ENCODE data around the gene MCCC1.
"Not testable (repeated sequence)": the region's sequence is repeated elsewhere in the genome, so short reads cannot be mapped to it uniquely, and the experiment has no call there.

The MCCC1 gene

GRCh38 chr3:183117056-183117455, 17.8 kb upstream of the MCCC1 start:
- Histone ChIP-seq H3K9me3 (ENCODE audit: low read length) (no peaks in the 10 kb centered on the region), H3K4me3 (ENCODE audit: low read length) (no peak overlapping the region), H3K27me3 (ENCODE audit: insufficient read depth, low read length) (peaks cover 13% of the 10 kb centered on the region), H3K4me1 (ENCODE audit: insufficient read depth, low read length) (peaks cover 3% of the 10 kb centered on the region), H2AFZ (ENCODE audit: low read depth, low read length) (no peak overlapping the region), H3K36me3 (ENCODE audit: insufficient read depth, low read length) (no peaks in the 10 kb centered on the region)

- H3K27me3 ChIP-seq (ENCODE audit: insufficient read depth, low read length): peaks cover 13% of the 10 kb centered on the region
- H3K36me3 ChIP-seq (ENCODE audit: insufficient read depth, low read length): no peaks in the 10 kb centered on the region
- no peaks in the 10 kb centered on the region for H3K9me3 ChIP-seq (ENCODE audit: low read length)
- peak overlapping the region; percentile 50 for H3K4me3 ChIP-seq (ENCODE audit: low read length)
- peak overlapping the region; percentile 74 for H2AFZ ChIP-seq (ENCODE audit: low read depth, low read length)
- H3K4me1 ChIP-seq (ENCODE audit: insufficient read depth, low read length): peaks cover 3% of the 10 kb centered on the region
Observed at GRCh38 chr3:183116025-183116614, 16.8 kb upstream of the MCCC1 start.

GRCh38 chr3:183114384-183115178, 15.3 kb upstream of the MCCC1 start:
- no peaks in the 10 kb centered on the region for H3K36me3 ChIP-seq (ENCODE audit: insufficient read depth, low read length)
- H2AFZ ChIP-seq (ENCODE audit: low read depth, low read length): no peak overlapping the region
- peaks cover 3% of the 10 kb centered on the region for H3K4me1 ChIP-seq (ENCODE audit: insufficient read depth, low read length)
- H3K27me3 ChIP-seq (ENCODE audit: insufficient read depth, low read length): peaks cover 13% of the 10 kb centered on the region
- no peak overlapping the region for H3K4me3 ChIP-seq (ENCODE audit: low read length)
- H3K9me3 ChIP-seq (ENCODE audit: low read length): no peaks in the 10 kb centered on the region

- not testable (repeated sequence) for H3K4me3 ChIP-seq (ENCODE audit: low read length); H2AFZ ChIP-seq (ENCODE audit: low read depth, low read length); H3K36me3 ChIP-seq (ENCODE audit: insufficient read depth, low read length); H3K4me1 ChIP-seq (ENCODE audit: insufficient read depth, low read length); H3K27me3 ChIP-seq (ENCODE audit: insufficient read depth, low read length); H3K9me3 ChIP-seq (ENCODE audit: low read length)
Observed at GRCh38 chr3:183109847-183110246, 10.6 kb upstream of the MCCC1 start.

- Histone ChIP-seq H3K36me3 (ENCODE audit: insufficient read depth, low read length) (no peaks in the 10 kb centered on the region), H3K9me3 (ENCODE audit: low read length) (no peaks in the 10 kb centered on the region), H2AFZ (ENCODE audit: low read depth, low read length) (no peak overlapping the region), H3K4me1 (ENCODE audit: insufficient read depth, low read length) (no peaks in the 10 kb centered on the region), H3K4me3 (ENCODE audit: low read length) (no peak overlapping the region), H3K27me3 (ENCODE audit: insufficient read depth, low read length) (no peaks in the 10 kb centered on the region)
Observed at GRCh38 chr3:183108470-183108869, 9.2 kb upstream of the MCCC1 start.

GRCh38 chr3:183108001-183108449, 8.7 kb upstream of the MCCC1 start:
- Histone ChIP-seq H3K4me1 (ENCODE audit: insufficient read depth, low read length) (no peaks in the 10 kb centered on the region), H2AFZ (ENCODE audit: low read depth, low read length) (no peak overlapping the region), H3K36me3 (ENCODE audit: insufficient read depth, low read length) (no peaks in the 10 kb centered on the region), H3K27me3 (ENCODE audit: insufficient read depth, low read length) (no peaks in the 10 kb centered on the region), H3K9me3 (ENCODE audit: low read length) (no peaks in the 10 kb centered on the region), H3K4me3 (ENCODE audit: low read length) (no peak overlapping the region)

GRCh38 chr3:183107372-183107771, 8.1 kb upstream of the MCCC1 start:
- H3K36me3 ChIP-seq (ENCODE audit: insufficient read depth, low read length); H3K9me3 ChIP-seq (ENCODE audit: low read length); H3K27me3 ChIP-seq (ENCODE audit: insufficient read depth, low read length); H3K4me1 ChIP-seq (ENCODE audit: insufficient read depth, low read length); H3K4me3 ChIP-seq (ENCODE audit: low read length); H2AFZ ChIP-seq (ENCODE audit: low read depth, low read length): not testable (repeated sequence)

- H2AFZ ChIP-seq (ENCODE audit: low read depth, low read length): no peak overlapping the region
- no peaks in the 10 kb centered on the region for H3K9me3 ChIP-seq (ENCODE audit: low read length)
- H3K36me3 ChIP-seq (ENCODE audit: insufficient read depth, low read length): no peaks in the 10 kb centered on the region
- H3K4me1 ChIP-seq (ENCODE audit: insufficient read depth, low read length): no peaks in the 10 kb centered on the region
- H3K27me3 ChIP-seq (ENCODE audit: insufficient read depth, low read length): no peaks in the 10 kb centered on the region
- H3K4me3 ChIP-seq (ENCODE audit: low read length): no peak overlapping the region
Observed at GRCh38 chr3:183106635-183107034, 7.3 kb upstream of the MCCC1 start.

GRCh38 chr3:183103950-183104349, 4.7 kb upstream of the MCCC1 start:
- H3K4me3 ChIP-seq (ENCODE audit: low read length); H3K27me3 ChIP-seq (ENCODE audit: insufficient read depth, low read length); H2AFZ ChIP-seq (ENCODE audit: low read depth, low read length); H3K9me3 ChIP-seq (ENCODE audit: low read length); H3K36me3 ChIP-seq (ENCODE audit: insufficient read depth, low read length); H3K4me1 ChIP-seq (ENCODE audit: insufficient read depth, low read length): not testable (repeated sequence)

GRCh38 chr3:183101040-183101439, 1.7 kb upstream of the MCCC1 start:
- H3K36me3 ChIP-seq (ENCODE audit: insufficient read depth, low read length); H3K4me3 ChIP-seq (ENCODE audit: low read length); H3K9me3 ChIP-seq (ENCODE audit: low read length); H3K27me3 ChIP-seq (ENCODE audit: insufficient read depth, low read length); H2AFZ ChIP-seq (ENCODE audit: low read depth, low read length): not testable (repeated sequence)
- H3K4me1 ChIP-seq (ENCODE audit: insufficient read depth, low read length): peaks cover 11% of the 10 kb centered on the region

GRCh38 chr3:183100376-183100775, 1.1 kb upstream of the MCCC1 start:
- peaks cover 11% of the 10 kb centered on the region for H3K4me1 ChIP-seq (ENCODE audit: insufficient read depth, low read length)
- H2AFZ ChIP-seq (ENCODE audit: low read depth, low read length): no peak overlapping the region
- H3K36me3 ChIP-seq (ENCODE audit: insufficient read depth, low read length): no peaks in the 10 kb centered on the region
- H3K27me3 ChIP-seq (ENCODE audit: insufficient read depth, low read length): no peaks in the 10 kb centered on the region
- H3K4me3 ChIP-seq (ENCODE audit: low read length): no peak overlapping the region
- H3K9me3 ChIP-seq (ENCODE audit: low read length): no peaks in the 10 kb centered on the region

GRCh38 chr3:183099838-183100204, 525 bp upstream of the MCCC1 start:
- H3K27me3 ChIP-seq (ENCODE audit: insufficient read depth, low read length): no peaks in the 10 kb centered on the region
- H3K4me1 ChIP-seq (ENCODE audit: insufficient read depth, low read length): peaks cover 11% of the 10 kb centered on the region
- H3K36me3 ChIP-seq (ENCODE audit: insufficient read depth, low read length): no peaks in the 10 kb centered on the region
- peak overlapping the region; percentile 37 for H2AFZ ChIP-seq (ENCODE audit: low read depth, low read length)
- H3K4me3 ChIP-seq (ENCODE audit: low read length): peak overlapping the region; percentile 74
- no peaks in the 10 kb centered on the region for H3K9me3 ChIP-seq (ENCODE audit: low read length)

- Histone ChIP-seq H3K36me3 (ENCODE audit: insufficient read depth, low read length) (peaks cover 5% of the 10 kb centered on the region), H3K4me1 (ENCODE audit: insufficient read depth, low read length) (peaks cover 11% of the 10 kb centered on the region), H3K9me3 (ENCODE audit: low read length) (no peaks in the 10 kb centered on the region), H3K4me3 (ENCODE audit: low read length) (peak overlapping the region; percentile 74), H2AFZ (ENCODE audit: low read depth, low read length) (peak overlapping the region; percentile 82), H3K27me3 (ENCODE audit: insufficient read depth, low read length) (no peaks in the 10 kb centered on the region)
Observed at GRCh38 chr3:183098536-183099025, 715 bp downstream of the MCCC1 start.
